Spinal cord (tissue), 10 donors: ENCODE data around the gene FRMD5. TPM values are rescaled to one million over a fixed set of nuclear protein-coding genes. Genes with fewer than 3 reads are reported as not detected.
"Not testable (repeated sequence)": the region's sequence is repeated elsewhere in the genome, so short reads cannot be mapped to it uniquely, and the experiment has no call there.

Experiments
- DNase-seq, 6 donors: peaks; one replicate each; pipeline versions ENCODE4 v3.0.0 to v3.0.0-alpha.2; 2013 to 2015; ENCODE audit warnings: low spot score in 6 of 6, low read depth in 4 of 6
- H3K27ac ChIP-seq: one replicate; pipeline ENCODE4 v1.5.1; 2013; ENCODE audit warnings: low read depth, low read length, control low read depth
- H3K27me3 ChIP-seq: one replicate; pipeline ENCODE4 v1.6.1; 2013; ENCODE audit warnings: low read length; ENCODE audit not compliant: control insufficient read depth, insufficient read depth
- H3K36me3 ChIP-seq: one replicate; pipeline ENCODE4 v1.6.1; 2013; ENCODE audit warnings: low read length; ENCODE audit not compliant: control insufficient read depth, insufficient read depth
- H3K4me1 ChIP-seq: one replicate; pipeline ENCODE4 v1.6.1; 2013; ENCODE audit warnings: low read length; ENCODE audit not compliant: control insufficient read depth, insufficient read depth
- H3K4me3 ChIP-seq: one replicate; pipeline ENCODE4 v1.5.1; 2013; ENCODE audit warnings: low read depth, low read length, control low read depth
- H3K9me3 ChIP-seq: one replicate; pipeline ENCODE4 v1.6.1; 2013; ENCODE audit warnings: low read length; ENCODE audit not compliant: control insufficient read depth, insufficient read depth
- WGBS: methylation state at CpG from one replicate; pipeline ENCODE4 v1.1.5; 2013; ENCODE audit warnings: missing lambda C conversion rate; ENCODE audit not compliant: insufficient coverage; 5-methylcytosine and 5-hydroxymethylcytosine counted together
- polyA plus RNA-seq, 2 donors: library from polyadenylated mRNA; unstranded; fragments of 120-200 nt; gene quantifications; one replicate each; pipeline ENCODE4 v1.2.1, GENCODE V29; 2013; ENCODE audit not compliant: insufficient read length in 2 of 2
- total RNA-seq, 2 donors: library from RNA; depleted of rRNA in 1 of 2; stranded (reverse); fragments of 120-200 nt in 1 of 2; fragments of >200 nt in 1 of 2; gene quantifications; one replicate each; pipeline versions ENCODE4 v1.2.3 to v1.2.4, GENCODE V29; 2013 to 2014
- donor health status: healthy.

The FRMD5 gene
- total and polyA plus RNA-seq, 4 donors = 8.9 to 25.9 (median 20.2) TPM

GRCh38 chr15:43852607-43853006 is 342.5 kb downstream of the FRMD5 start:
- 90% methylated on average over 2 of the region's 4 CpGs for WGBS
- peaks cover 13% of the 10 kb centered on the region for H3K36me3 ChIP-seq

GRCh38 chr15:43851251-43851650 is 343.8 kb downstream of the FRMD5 start:
- Histone ChIP-seq H3K4me1 (no peaks in the 10 kb centered on the region), H3K27me3 (no peaks in the 10 kb centered on the region), H3K36me3 (peaks cover 15% of the 10 kb centered on the region), H3K27ac (no peak overlapping the region), H3K9me3 (no peaks in the 10 kb centered on the region), H3K4me3 (no peak overlapping the region)
- WGBS = no CpG with 5 or more reads among the region's 3 CpGs
- no peak for DNase-seq

More at GRCh38 chr15:43852607-43853006, 342.5 kb downstream of the FRMD5 start:
- Histone ChIP-seq H3K4me3 (no peak overlapping the region), H3K27ac (no peak overlapping the region), H3K9me3 (no peaks in the 10 kb centered on the region), H3K4me1 (no peaks in the 10 kb centered on the region), H3K27me3 (no peaks in the 10 kb centered on the region)
- DNase-seq = no peak

- no peak for DNase-seq
- Histone ChIP-seq H3K36me3 (peaks cover 11% of the 10 kb centered on the region), H3K4me3 (no peak overlapping the region), H3K4me1 (no peaks in the 10 kb centered on the region), H3K9me3 (no peaks in the 10 kb centered on the region), H3K27me3 (no peaks in the 10 kb centered on the region), H3K27ac (no peak overlapping the region)
Measured at GRCh38 chr15:43845421-43845820, 349.6 kb downstream of the FRMD5 start.

- 100% methylated on average over 3 of the region's 6 CpGs for WGBS
- H3K4me1 ChIP-seq, H3K4me3 ChIP-seq, H3K36me3 ChIP-seq, H3K9me3 ChIP-seq, H3K27ac ChIP-seq, H3K27me3 ChIP-seq, DNase-seq: not testable (repeated sequence)
Measured at GRCh38 chr15:43832485-43832884, 362.6 kb downstream of the FRMD5 start.

GRCh38 chr15:43831519-43832052 is 363.5 kb downstream of the FRMD5 start:
- WGBS = 96% methylated on average over 11 of the region's 14 CpGs
- H3K27me3 ChIP-seq, H3K9me3 ChIP-seq, H3K36me3 ChIP-seq, H3K27ac ChIP-seq, H3K4me3 ChIP-seq, DNase-seq: not testable (repeated sequence)
- peaks cover 12% of the 10 kb centered on the region for H3K4me1 ChIP-seq

GRCh38 chr15:43830691-43831275 is 364.3 kb downstream of the FRMD5 start:
- H3K4me3 ChIP-seq, DNase-seq, H3K27ac ChIP-seq, H3K27me3 ChIP-seq, H3K9me3 ChIP-seq, H3K36me3 ChIP-seq: not testable (repeated sequence)
- peaks cover 18% of the 10 kb centered on the region for H3K4me1 ChIP-seq
- 100% methylated on average over 6 of the region's 9 CpGs for WGBS

GRCh38 chr15:43829951-43830540 is 365.0 kb downstream of the FRMD5 start:
- not testable (repeated sequence) for DNase-seq, H3K27ac ChIP-seq, H3K9me3 ChIP-seq, H3K27me3 ChIP-seq, H3K4me3 ChIP-seq, H3K36me3 ChIP-seq
- 96% methylated on average over 4 of the region's 9 CpGs for WGBS
- H3K4me1 ChIP-seq = peaks cover 18% of the 10 kb centered on the region

- Histone ChIP-seq H3K36me3 (no peaks in the 10 kb centered on the region), H3K9me3 (no peaks in the 10 kb centered on the region), H3K27ac (no peak overlapping the region), H3K27me3 (no peaks in the 10 kb centered on the region), H3K4me3 (peak overlapping the region; percentile 3), H3K4me1 (peaks cover 26% of the 10 kb centered on the region)
- no CpG with 5 or more reads among the region's 6 CpGs for WGBS
- peak in 1 of 6 donors; percentile 4 for DNase-seq
Measured at GRCh38 chr15:43828061-43828657, 366.9 kb downstream of the FRMD5 start.

GRCh38 chr15:43826508-43827341 is 368.3 kb downstream of the FRMD5 start, which contains the start of gene WDR76:
TSS of gene WDR76 (plus strand) at chr15:43827002. CDS start at chr15:43827033, 31 bp downstream.
- Histone ChIP-seq H3K9me3 (no peaks in the 10 kb centered on the region), H3K27me3 (no peaks in the 10 kb centered on the region), H3K4me1 (peaks cover 33% of the 10 kb centered on the region), H3K36me3 (no peaks in the 10 kb centered on the region), H3K4me3 (peak within 1 kb of the TSS; percentile 68), H3K27ac (peak within 1 kb of the TSS; percentile 57)
- peak; percentile 5 to 86 (median 43) for DNase-seq
- 6% methylated on average over 46 of the region's 48 CpGs for WGBS
